LNCaP clone FGC (cell line): ENCODE data around the gene NMT1.
A peak's percentile ranks its signal among the peaks of the same experiment; 100 is the strongest.

Experiments used
- DNase-seq: peaks from one replicate; pipeline ENCODE4 v3.0.0-alpha.2; 2011; ENCODE audit warnings: low read depth
- H3K4me3 ChIP-seq: 2 replicates; pipeline ENCODE4 v1.5.1; 2011; ENCODE audit warnings: mild to moderate bottlenecking, low read depth, low read length, control low read depth
- TF ChIP-seq, protein P1 (sequence below): IDR thresholded peaks from 2 replicates; pipeline ENCODE4 v1.5.1; 2012; ENCODE audit warnings: mild to moderate bottlenecking; ENCODE audit not compliant: control insufficient read depth, insufficient read depth; ENCODE audit errors: extremely low read depth

The NMT1 gene

DNA sequence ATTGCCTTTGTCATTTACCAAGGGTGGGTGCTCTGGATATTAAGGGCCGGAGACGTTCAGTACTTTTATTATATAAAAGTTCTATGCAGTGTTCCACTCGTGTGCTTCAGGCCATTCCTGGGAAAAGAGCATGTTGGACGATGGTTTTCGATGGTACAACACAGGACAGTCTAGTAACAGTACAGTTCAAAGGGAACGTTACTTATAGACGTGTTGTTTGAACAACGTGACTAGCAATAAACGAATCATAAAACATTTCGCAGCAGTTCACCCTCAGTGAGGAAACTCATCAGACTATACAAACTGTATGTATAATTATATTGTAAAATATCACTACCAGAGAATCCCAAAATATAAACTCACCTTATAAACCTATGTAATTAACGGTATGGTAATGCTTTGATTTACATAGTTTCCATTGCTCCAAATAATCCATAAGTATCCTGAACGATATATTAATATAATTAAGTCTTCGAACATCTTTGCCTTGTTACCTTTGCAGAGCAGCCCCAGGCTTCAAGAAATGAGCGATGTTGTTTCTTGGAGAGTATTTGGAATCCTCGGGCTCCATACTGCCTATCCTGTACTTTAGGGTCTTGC is 589 bp downstream of the NMT1 start:
- DNase-seq = no peak
- peak overlapping the region; percentile 94 for H3K4me3 ChIP-seq
- TF ChIP-seq, protein P1, sequence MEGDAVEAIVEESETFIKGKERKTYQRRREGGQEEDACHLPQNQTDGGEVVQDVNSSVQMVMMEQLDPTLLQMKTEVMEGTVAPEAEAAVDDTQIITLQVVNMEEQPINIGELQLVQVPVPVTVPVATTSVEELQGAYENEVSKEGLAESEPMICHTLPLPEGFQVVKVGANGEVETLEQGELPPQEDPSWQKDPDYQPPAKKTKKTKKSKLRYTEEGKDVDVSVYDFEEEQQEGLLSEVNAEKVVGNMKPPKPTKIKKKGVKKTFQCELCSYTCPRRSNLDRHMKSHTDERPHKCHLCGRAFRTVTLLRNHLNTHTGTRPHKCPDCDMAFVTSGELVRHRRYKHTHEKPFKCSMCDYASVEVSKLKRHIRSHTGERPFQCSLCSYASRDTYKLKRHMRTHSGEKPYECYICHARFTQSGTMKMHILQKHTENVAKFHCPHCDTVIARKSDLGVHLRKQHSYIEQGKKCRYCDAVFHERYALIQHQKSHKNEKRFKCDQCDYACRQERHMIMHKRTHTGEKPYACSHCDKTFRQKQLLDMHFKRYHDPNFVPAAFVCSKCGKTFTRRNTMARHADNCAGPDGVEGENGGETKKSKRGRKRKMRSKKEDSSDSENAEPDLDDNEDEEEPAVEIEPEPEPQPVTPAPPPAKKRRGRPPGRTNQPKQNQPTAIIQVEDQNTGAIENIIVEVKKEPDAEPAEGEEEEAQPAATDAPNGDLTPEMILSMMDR = no peak

DNA sequence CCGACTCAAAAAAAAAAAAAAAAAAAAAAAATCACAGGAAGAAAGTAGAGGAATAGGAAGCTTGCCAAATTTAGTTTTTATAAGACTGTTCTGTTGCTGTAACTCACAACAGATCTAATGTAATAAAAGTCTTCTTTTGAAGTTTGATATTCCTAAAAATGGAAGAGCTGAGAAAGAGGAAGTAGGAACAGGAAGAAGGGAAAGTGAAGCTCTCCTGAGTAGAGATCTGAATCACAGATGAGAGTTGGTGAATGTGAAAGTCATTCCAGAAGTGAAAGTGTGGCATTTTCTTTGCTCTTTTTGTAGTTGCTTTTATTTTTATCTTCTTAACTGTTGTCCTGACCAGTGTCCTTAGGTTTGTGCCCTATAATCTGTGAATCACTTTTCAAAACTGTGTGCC is 2.1 kb downstream of the NMT1 start:
- DNase-seq = no peak
- TF ChIP-seq, protein P1 = no peak
- no peak overlapping the region for H3K4me3 ChIP-seq

DNA sequence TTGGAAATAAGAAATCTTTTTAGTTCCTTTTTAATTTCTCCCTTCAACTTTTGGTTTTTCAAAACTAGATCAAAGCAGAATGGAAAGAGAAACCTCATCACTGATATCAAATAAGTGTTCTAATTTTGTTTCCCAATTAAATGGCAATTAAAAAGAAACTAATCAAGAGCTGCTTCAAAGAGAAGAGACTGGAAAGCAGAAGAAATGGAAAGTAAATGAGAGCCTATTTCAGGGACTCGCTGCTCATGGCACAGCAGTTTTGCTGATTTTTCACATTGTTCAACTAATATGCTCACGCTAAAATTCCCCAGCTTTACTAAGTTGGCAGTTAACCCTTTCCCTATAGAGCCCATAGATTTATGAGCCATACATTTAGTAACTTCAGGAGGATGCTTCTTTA is 6.5 kb downstream of the NMT1 start:
- no peak overlapping the region for H3K4me3 ChIP-seq
- no peak for DNase-seq
- TF ChIP-seq, protein P1 = no peak

GRCh38 chr17:45070001-45070400 is 8.9 kb downstream of the NMT1 start:
- no peak for DNase-seq
- no peak overlapping the region for H3K4me3 ChIP-seq
- TF ChIP-seq, protein P1 = no peak

- TF ChIP-seq, protein P1 = no peak
- H3K4me3 ChIP-seq = no peak overlapping the region
- no peak for DNase-seq
Observed at GRCh38 chr17:45070809-45071208, 9.7 kb downstream of the NMT1 start.

- DNase-seq = no peak
- TF ChIP-seq, protein P1 = no peak
- no peak overlapping the region for H3K4me3 ChIP-seq
Observed at GRCh38 chr17:45073414-45074070, 12.4 kb downstream of the NMT1 start.

DNA sequence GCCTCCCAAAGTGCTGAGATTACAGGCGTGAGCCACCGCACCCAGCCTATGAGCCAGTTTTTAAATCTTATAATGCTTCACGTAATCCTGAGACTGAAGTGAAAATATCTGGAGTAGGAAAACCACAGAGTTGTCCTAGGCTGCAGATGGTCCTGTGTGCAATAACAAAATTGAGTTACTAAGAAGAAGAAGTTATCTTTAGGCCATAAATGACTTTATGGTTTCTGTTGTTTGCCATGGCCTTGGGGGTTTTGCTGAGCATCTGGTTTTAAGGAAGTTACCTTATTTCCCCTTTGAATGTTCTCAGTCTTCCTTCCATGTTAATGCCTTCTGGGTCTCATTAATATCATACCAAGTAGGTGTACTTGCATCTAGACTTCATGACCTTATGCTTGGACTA is 16.5 kb downstream of the NMT1 start:
- TF ChIP-seq, protein P1 = no peak

More for the DNA sequence above, 16.5 kb downstream of the NMT1 start:
- no peak for DNase-seq
- H3K4me3 ChIP-seq = no peak overlapping the region
